Lung microvascular endothelial cell (primary cell): Measurements from ENCODE around the gene LEMD1. TPM values are rescaled to one million over a fixed set of nuclear protein-coding genes. Genes with fewer than 3 reads are reported as not detected.
"Not testable (repeated sequence)": the region's sequence is repeated elsewhere in the genome, so short reads cannot be mapped to it uniquely, and the experiment has no call there.

ENCODE experiments used
- DNase-seq, 2 donors: peaks; one replicate each; pipeline versions ENCODE4 v3.0.0 to v3.0.0-alpha.2; 2010; ENCODE audit warnings: low read depth in 2 of 2
- total RNA-seq: library from RNA; depleted of rRNA; stranded (reverse); fragments of >200 nt; gene quantifications from 2 replicates; pipeline ENCODE4 v1.2.1, GENCODE V29; 2014

Gene LEMD1
- total RNA-seq, 1 donor from 2014 or later: not detected

- no peak for DNase-seq
These were observed 39.3 kb downstream of the LEMD1 start for GRCh38 chr1:205382561-205382960.

GRCh38 chr1:205381305-205381704, 40.6 kb downstream of the LEMD1 start:
- DNase-seq: no peak

- no peak for DNase-seq
These were observed 41.0 kb downstream of the LEMD1 start for GRCh38 chr1:205380882-205381281.

- DNase-seq: no peak
These were observed 42.8 kb downstream of the LEMD1 start for GRCh38 chr1:205379056-205379455.

GRCh38 chr1:205377355-205377754, 44.5 kb downstream of the LEMD1 start:
- no peak for DNase-seq

GRCh38 chr1:205376739-205377138, 45.1 kb downstream of the LEMD1 start:
- no peak for DNase-seq

GRCh38 chr1:205375835-205376545, 45.9 kb downstream of the LEMD1 start:
- DNase-seq: peak; percentile 12 to 15

- peak in 1 of 2 donors; percentile 16 for DNase-seq
These were observed 47.4 kb downstream of the LEMD1 start for GRCh38 chr1:205374210-205375078.

- DNase-seq: no peak
These were observed 48.1 kb downstream of the LEMD1 start for GRCh38 chr1:205373798-205374175.

- no peak for DNase-seq
These were observed 48.6 kb downstream of the LEMD1 start for GRCh38 chr1:205373022-205373797.

- no peak for DNase-seq
These were observed 49.8 kb downstream of the LEMD1 start for GRCh38 chr1:205371871-205372660.

- no peak for DNase-seq
These were observed 51.1 kb downstream of the LEMD1 start for GRCh38 chr1:205370780-205371179.

- no peak for DNase-seq
These were observed 52.1 kb downstream of the LEMD1 start for GRCh38 chr1:205369701-205370123.

GRCh38 chr1:205368478-205368877, 53.4 kb downstream of the LEMD1 start:
- DNase-seq: no peak

GRCh38 chr1:205365945-205366463, 55.9 kb downstream of the LEMD1 start:
- no peak for DNase-seq

- not testable (repeated sequence) for DNase-seq
These were observed 56.8 kb downstream of the LEMD1 start for GRCh38 chr1:205365086-205365485.

- DNase-seq: no peak
These were observed 61.0 kb downstream of the LEMD1 start for GRCh38 chr1:205360891-205361290.

GRCh38 chr1:205359771-205360565, 61.9 kb downstream of the LEMD1 start:
- no peak for DNase-seq

GRCh38 chr1:205358579-205358978, 63.3 kb downstream of the LEMD1 start:
- DNase-seq: no peak

GRCh38 chr1:205357567-205357966, 64.3 kb downstream of the LEMD1 start:
- DNase-seq: no peak
